Occipital lobe (tissue), 2 donors: ENCODE data around the gene FGF14. TPM values are rescaled to one million over a fixed set of nuclear protein-coding genes. Genes with fewer than 3 reads are reported as not detected.

ENCODE experiments used
- DNase-seq: peaks from one replicate; lab custom pipeline; 2025; lab: John Stamatoyannopoulos, UW
- total RNA-seq: library from RNA; depleted of rRNA; stranded (reverse); fragments of >200 nt; gene quantifications from one replicate; pipeline ENCODE4 v1.2.3, GENCODE V29; 2014

FGF14 gene
- total RNA-seq, 1 donor from 2014 or later = 69.1 TPM

- DNase-seq = no peak
Observed at GRCh38 chr13:101985321-101985720, 416.5 kb downstream of the FGF14 start.

- DNase-seq = no peak
Observed at GRCh38 chr13:101982903-101983302, 418.9 kb downstream of the FGF14 start.

- no peak for DNase-seq
Observed at GRCh38 chr13:101979825-101980224, 422.0 kb downstream of the FGF14 start.

GRCh38 chr13:101978552-101979315 lies 423.1 kb downstream of the FGF14 start:
- DNase-seq = no peak

GRCh38 chr13:101977475-101977874 lies 424.4 kb downstream of the FGF14 start:
- DNase-seq = no peak

- DNase-seq = no peak
Observed at GRCh38 chr13:101972191-101972590, 429.7 kb downstream of the FGF14 start.

GRCh38 chr13:101970341-101970740 lies 431.5 kb downstream of the FGF14 start:
- no peak for DNase-seq

- DNase-seq = no peak
Observed at GRCh38 chr13:101967781-101968180, 434.1 kb downstream of the FGF14 start.

GRCh38 chr13:101967216-101967615 lies 434.6 kb downstream of the FGF14 start:
- DNase-seq = no peak

- DNase-seq = no peak
Observed at GRCh38 chr13:101965096-101965495, 436.8 kb downstream of the FGF14 start.

GRCh38 chr13:101959016-101959415 lies 442.8 kb downstream of the FGF14 start:
- no peak for DNase-seq

- no peak for DNase-seq
Observed at GRCh38 chr13:101955764-101956163, 446.1 kb downstream of the FGF14 start.

- no peak for DNase-seq
Observed at GRCh38 chr13:101951114-101951513, 450.7 kb downstream of the FGF14 start.

- no peak for DNase-seq
Observed at GRCh38 chr13:101949681-101950080, 452.2 kb downstream of the FGF14 start.

- no peak for DNase-seq
Observed at GRCh38 chr13:101946401-101946800, 455.4 kb downstream of the FGF14 start.

- no peak for DNase-seq
Observed at GRCh38 chr13:101945435-101945834, 456.4 kb downstream of the FGF14 start.

- DNase-seq = no peak
Observed at GRCh38 chr13:101944521-101944920, 457.3 kb downstream of the FGF14 start.

- no peak for DNase-seq
Observed at GRCh38 chr13:101942535-101943157, 459.2 kb downstream of the FGF14 start.

- DNase-seq = no peak
Observed at GRCh38 chr13:101942038-101942437, 459.8 kb downstream of the FGF14 start.

- no peak for DNase-seq
Observed at GRCh38 chr13:101941095-101941783, 460.6 kb downstream of the FGF14 start.

- DNase-seq = no peak
Observed at GRCh38 chr13:101939370-101939769, 462.5 kb downstream of the FGF14 start.

- no peak for DNase-seq
Observed at GRCh38 chr13:101935828-101936227, 466.0 kb downstream of the FGF14 start.

GRCh38 chr13:101931186-101931585 lies 470.7 kb downstream of the FGF14 start:
- no peak for DNase-seq
